Astrocyte of the cerebellum (primary cell): ENCODE data around the gene PPWD1.
A peak's percentile ranks its signal among the peaks of the same experiment; 100 is the strongest.
"Not testable (repeated sequence)": the region's sequence is repeated elsewhere in the genome, so short reads cannot be mapped to it uniquely, and the experiment has no call there.

ENCODE experiments used
- DNase-seq: peaks from one replicate; pipeline ENCODE4 v3.0.0-alpha.2; 2011; ENCODE audit warnings: low read depth
- H3K4me3 ChIP-seq: 2 replicates; pipeline ENCODE4 v1.5.1; 2011; ENCODE audit warnings: mild to moderate bottlenecking, low read depth, low read length, moderate library complexity
- CTCF ChIP-seq: IDR thresholded peaks from 2 replicates; pipeline ENCODE4 v1.5.1; 2012; ENCODE audit warnings: low read length, low read depth, moderate library complexity, mild to moderate bottlenecking; ENCODE audit errors: missing control alignments
- in situ Hi-C: cut with HindIII; loops from 2 replicates; pipeline ENCODE4 v1.10.0; 2017; ENCODE audit warnings: low sequenced_read_pairs

Gene PPWD1

DNA sequence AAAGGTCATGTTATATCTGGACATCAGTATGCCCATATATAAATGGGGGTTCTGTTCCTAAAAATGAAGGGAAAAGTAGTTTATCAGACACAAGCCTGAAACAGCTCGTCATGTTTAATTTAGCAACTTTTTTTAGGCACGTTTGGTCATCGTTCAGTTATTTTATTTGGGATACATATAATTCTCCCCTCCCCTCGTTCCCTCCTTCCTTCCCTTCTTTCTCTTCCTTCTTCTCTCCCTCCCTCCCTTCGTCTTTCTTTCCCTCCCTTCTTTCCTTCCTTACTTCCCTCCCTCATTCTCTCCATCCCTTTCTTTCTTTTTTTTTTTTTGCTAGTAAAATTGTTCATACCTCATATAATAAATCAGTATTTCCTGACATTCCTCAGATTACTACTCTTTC is 3.4 kb downstream of the PPWD1 start:
- in situ Hi-C loops, result no loop called here
- DNase-seq, result no peak
- no peak overlapping the region for H3K4me3 ChIP-seq
- TF ChIP-seq CTCF, result no peak

GRCh38 chr5:65570598-65571226 is 7.6 kb downstream of the PPWD1 start:
- TF ChIP-seq CTCF, result no peak
- in situ Hi-C loops, result no loop called here
- H3K4me3 ChIP-seq, result no peak overlapping the region
- DNase-seq, result no peak

DNA sequence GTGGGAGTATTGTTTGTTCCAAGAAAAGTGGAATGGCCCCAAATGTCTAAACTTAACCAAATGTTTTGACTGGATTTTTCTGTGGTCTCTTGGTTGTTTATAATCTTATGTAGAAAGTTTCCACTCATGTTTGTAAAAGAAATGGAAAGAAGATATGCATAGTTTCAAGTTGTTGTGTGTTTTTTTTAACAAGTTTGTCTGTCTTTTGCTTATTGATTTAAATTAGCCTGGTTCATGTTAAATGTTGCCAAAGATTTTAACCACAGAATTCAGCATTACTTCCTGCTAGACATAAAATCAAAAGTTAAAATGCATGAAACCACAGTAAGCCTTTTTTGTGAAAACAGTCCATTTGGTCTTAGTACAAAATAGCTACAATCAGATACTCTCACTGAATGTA is 14.0 kb downstream of the PPWD1 start:
- TF ChIP-seq CTCF, result no peak
- H3K4me3 ChIP-seq, result no peak overlapping the region
- DNase-seq, result peak; percentile 81
- in situ Hi-C loops, result no loop called here

GRCh38 chr5:65588694-65589093 is 25.6 kb downstream of the PPWD1 start:
- H3K4me3 ChIP-seq, result no peak overlapping the region
- no peak for TF ChIP-seq CTCF
- DNase-seq, result no peak
- in situ Hi-C loops, result no loop called here

GRCh38 chr5:65601761-65602160 is 38.7 kb downstream of the PPWD1 start:
- DNase-seq, in situ Hi-C loops, H3K4me3 ChIP-seq: not testable (repeated sequence)

- no peak for TF ChIP-seq CTCF
- no peak overlapping the region for H3K4me3 ChIP-seq
- DNase-seq, result no peak
- in situ Hi-C loops, result no loop called here
Observed at GRCh38 chr5:65611524-65611923, 48.4 kb downstream of the PPWD1 start.

DNA sequence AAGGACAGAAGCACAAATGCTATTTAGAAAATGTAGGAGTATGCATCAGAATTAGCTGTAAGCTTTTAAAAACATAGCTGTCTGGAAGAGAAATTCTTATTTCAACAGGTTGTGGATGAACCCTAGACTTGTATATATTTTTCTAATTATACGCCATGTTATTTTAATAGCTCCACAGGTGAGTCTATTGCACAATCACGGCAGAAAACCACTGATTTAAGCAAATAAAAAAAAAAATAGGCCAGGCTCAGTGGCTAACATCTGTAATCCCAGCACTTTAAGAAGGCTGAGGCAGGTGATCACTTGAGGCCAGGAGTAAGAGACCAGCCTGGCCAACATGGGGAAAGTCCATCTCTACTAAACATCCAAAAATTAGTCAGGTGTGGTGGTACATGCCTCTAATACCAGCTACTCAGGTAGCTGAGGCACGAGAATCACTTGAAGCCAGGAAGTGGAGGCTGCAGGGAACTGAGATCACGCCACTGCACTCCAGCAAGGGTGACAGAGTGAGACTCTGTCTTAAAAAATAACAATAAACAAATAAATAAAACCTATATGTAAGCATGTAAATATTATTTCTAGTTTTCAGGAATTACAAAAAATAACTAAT is 49.3 kb downstream of the PPWD1 start:
- TF ChIP-seq CTCF, result no peak
- in situ Hi-C loops, result no loop called here
- DNase-seq, result no peak
- H3K4me3 ChIP-seq, result no peak overlapping the region
